Stomach (tissue), 4 donors: Measurements from ENCODE around the gene TMEM91.

Experiments used
- CTCF ChIP-seq, 7 experiments: fragments of 450-650 bp in 4 of 7; fragments of 200-600 bp in 3 of 7; sonication (generic) in 3 of 7; IDR thresholded peaks; one replicate each; pipeline ENCODE4 v1.5.1; 2016 to 2019; ENCODE audit warnings: antibody characterized with exemption in 7 of 7, control low read depth in 2 of 7, mild to moderate bottlenecking in 1 of 7
- EP300 ChIP-seq: sonication (generic); formaldehyde crosslinking; IDR thresholded peaks from one replicate; pipeline ENCODE4 v1.6.1; 2017; ENCODE audit warnings: antibody characterized with exemption
- POLR2AphosphoS5 ChIP-seq, 3 donors: sonication (generic); formaldehyde crosslinking; IDR thresholded peaks; one replicate each; pipeline ENCODE4 v1.6.1; 2016; ENCODE audit warnings: antibody characterized with exemption in 3 of 3

GRCh38 chr19:41362143-41362847 lies 14.0 kb upstream of the TMEM91 start:
- no peak for TF ChIP-seq EP300
- no peak for TF ChIP-seq CTCF (IDR thresholded peaks at IDR 0.05)
- TF ChIP-seq POLR2AphosphoS5 (IDR thresholded peaks at IDR 0.05) = no peak
